ENCODE data around the gene SLC35G3.
"Not testable (repeated sequence)": the region's sequence is repeated elsewhere in the genome, so short reads cannot be mapped to it uniquely, and the experiment has no call there.

SLC35G3 gene

DNA sequence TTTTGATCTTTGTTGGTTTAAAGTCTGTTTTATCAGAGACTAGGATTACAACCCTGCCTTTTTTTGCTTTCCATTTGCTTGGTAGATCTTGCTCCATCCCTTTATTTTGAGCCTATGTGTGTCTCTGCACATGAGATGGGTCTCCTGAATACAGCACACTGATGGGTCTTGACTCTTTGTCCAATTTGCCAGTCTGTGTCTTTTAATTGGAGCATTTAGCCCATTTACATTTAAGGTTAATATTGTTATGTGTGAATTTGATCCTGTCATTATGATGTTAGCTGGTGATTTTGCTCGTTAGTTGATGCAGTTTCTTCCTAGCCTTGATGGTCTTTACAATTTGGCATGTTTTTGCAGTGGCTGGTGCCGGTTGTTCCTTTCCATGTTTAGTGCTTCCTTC, 8.4 kb upstream of the SLC35G3 start:
- not testable (repeated sequence) for DNase-seq

DNA sequence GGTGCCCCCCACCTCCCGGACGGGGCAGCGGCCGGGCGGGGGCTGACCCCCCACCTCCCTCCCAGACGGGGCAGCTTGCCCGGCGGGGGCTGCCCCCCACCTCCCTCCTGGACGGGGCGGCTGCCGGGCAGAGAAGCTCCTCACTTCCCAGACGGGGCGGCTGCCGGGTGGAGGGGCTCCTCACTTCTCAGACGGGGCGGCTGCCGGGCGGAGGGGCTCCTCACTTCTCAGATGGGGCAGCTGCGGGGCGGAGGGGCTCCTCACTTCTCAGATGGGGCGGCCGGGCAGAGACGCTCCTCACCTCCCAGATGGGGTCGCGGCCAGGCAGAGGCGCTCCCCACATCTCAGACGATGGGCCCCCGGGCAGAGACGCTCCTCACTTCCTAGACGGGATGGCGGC, 869 bp upstream of the SLC35G3 start:
- not testable (repeated sequence) for DNase-seq

DNA sequence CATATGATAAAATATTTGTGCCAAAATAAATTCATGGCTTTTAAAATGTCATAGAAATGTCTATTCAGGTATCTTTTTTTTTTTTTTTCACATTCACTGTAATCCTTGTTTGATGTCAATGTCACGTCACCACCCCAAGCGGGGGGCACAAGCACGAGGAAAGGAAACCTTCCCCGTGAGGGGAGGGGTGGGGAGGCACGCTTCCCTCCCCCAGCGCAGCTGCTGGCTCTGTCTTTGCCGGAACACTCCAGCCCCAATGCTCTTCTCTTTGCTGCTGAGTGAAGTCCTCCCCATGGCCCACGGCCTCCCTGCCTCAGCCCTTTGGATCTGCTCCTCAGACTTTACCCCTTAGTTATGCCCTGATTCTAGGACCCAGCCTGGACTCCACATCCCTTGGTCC, 1.5 kb downstream of the SLC35G3 start:
- no peak for DNase-seq

- DNase-seq = no peak
Measured at GRCh38 chr17:35191001-35191695, 3.0 kb downstream of the SLC35G3 start.

DNA sequence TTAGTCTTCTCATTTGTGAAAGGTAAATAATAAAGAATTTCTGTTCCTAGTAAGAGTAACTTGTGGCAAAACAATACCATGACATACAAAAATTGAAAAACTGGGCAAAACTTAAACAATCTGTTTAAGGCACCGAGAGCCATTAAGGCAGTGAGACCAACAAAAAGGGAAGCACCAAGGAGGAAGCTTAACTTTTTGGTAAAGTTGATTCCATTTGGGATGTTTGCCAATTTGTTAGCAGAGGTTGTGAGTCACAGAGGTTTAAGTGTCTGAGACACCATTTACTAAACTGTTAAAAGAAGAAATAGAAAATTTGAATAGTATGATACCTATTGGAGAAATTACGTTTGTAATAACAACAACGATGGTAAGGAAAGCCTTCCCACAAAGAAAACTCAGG, 4.9 kb downstream of the SLC35G3 start:
- DNase-seq = peak; percentile 82 to 85

DNA sequence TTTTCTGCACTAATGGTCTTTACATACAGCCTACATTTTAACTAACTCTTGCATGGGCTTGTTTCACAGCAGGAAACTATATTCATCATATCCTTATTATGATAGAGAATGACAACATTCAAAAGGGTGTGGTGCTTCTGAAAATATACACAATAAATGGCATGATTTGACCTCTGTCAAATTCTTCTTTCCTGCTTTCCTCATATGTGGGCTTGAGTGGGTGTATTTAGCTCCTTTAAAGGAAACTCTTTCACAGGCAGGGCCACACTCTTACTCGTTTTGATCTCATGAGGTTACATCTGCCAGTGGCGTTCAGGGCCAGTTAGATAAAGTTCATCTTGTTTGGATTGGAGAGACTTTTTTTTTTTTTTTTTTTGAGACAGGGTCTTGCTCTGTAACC, 6.1 kb downstream of the SLC35G3 start:
- DNase-seq = no peak

GRCh38 chr17:35187481-35187880, 6.7 kb downstream of the SLC35G3 start:
- DNase-seq = no peak

GRCh38 chr17:35185849-35186248, 8.3 kb downstream of the SLC35G3 start:
- no peak for DNase-seq

DNA sequence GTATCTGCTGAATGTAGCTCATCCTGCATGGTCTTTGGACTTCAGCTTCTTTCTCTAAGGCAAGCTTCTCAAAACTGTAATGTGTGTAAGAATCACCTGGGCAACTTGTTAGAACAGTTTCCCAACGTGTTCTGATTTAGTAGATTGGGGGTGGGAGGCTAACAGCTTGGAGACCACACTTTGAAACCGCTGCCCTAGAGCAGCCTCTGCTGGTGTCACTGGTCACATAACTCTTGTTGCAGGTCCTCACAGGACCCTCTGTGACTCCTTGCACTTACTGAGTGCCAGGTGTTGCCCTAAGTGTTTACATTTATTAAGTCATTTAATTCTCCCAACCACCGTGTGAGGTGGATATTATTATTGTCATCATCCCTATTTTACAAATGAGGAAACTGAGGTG, 9.9 kb downstream of the SLC35G3 start:
- DNase-seq = no peak

- DNase-seq = no peak
Measured at GRCh38 chr17:35183332-35183731, 10.9 kb downstream of the SLC35G3 start.

GRCh38 chr17:35179379-35179778, 14.8 kb downstream of the SLC35G3 start:
- not testable (repeated sequence) for DNase-seq

DNA sequence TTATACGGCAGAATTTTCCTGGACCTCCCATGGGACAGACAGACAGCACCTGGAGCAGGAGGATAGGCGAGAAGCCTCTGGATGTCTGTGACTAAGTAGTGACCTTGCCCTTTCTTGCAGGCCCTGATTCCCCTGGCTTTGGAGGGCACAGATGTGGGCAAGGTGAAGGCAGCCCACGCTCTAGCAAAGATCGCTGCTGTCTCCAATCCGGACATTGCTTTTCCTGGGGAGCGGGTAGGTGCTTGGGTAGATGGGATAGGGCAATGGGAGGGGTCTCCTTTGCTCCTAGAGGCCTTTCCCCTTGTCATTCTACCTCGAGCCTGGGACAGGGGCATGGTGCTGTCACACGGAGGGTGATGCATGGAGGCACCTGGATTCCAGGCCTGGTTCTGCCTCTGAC, 17.3 kb downstream of the SLC35G3 start:
- no peak for DNase-seq

- no peak for DNase-seq
Measured at GRCh38 chr17:35175638-35176415, 18.4 kb downstream of the SLC35G3 start.

GRCh38 chr17:35174835-35175334, 19.3 kb downstream of the SLC35G3 start:
- DNase-seq = no peak

- not testable (repeated sequence) for DNase-seq
Measured at GRCh38 chr17:35172321-35172720, 21.9 kb downstream of the SLC35G3 start.

DNA sequence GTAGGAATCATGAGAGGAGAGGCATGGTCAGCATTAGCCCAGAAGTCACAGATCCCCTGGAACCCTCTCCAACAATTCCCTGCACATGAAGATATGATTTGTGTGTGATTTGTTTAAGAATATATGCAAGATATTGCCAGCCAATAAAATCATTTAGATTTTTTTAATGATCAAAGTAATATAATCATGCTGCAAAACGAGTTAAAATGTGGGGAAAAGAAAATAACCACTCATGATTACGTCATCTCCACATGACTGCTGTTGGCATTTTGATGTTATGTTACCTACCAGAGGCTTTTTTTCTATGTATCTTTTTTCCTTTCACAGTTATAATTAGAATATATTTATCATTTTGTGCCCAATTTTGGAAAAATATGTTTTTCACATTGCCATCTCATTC, 22.4 kb downstream of the SLC35G3 start:
- DNase-seq = no peak

DNA sequence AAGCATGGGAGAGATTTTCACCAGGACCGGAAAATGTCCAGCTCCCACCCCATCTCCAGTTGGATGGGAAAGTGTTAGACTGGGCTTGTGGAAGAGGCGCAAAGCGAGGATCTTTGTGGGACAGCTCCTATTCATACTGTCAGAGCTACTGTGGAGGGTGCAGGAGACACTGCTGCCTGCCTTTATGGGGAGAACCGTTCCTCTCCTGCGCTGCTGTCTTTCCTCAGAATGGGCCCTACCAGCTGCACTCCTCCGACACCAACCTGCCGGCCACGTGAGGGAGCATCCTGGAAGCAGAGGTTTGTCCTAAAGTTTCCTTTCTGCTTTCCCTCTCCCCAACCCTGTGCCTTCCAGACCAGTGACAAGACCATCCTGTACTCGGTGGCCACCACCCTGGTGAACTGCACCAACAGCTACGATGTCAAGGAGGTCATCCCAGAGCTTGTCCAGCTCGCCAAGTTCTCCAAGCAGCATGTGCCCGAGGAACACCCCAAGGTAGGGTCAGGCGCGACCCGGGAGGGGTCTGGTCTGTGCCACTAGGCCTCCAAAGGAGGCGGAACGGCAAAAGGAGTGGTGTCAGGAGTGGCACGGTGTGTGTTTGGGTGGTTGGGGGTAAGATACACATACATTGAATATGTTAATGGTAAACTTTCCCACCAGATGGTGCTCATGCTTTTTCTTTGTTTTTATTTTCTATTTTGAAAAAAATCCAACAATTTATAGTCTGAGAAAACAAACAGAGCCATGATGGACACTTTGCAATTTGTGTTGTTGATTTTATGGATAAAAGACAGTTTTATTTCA, 23.0 kb downstream of the SLC35G3 start:
- DNase-seq = peak in 1 of 2 experiments; percentile 5

GRCh38 chr17:35169835-35170363, 24.3 kb downstream of the SLC35G3 start:
- DNase-seq = no peak

- DNase-seq = no peak
Measured at GRCh38 chr17:35167666-35168065, 26.5 kb downstream of the SLC35G3 start.

- DNase-seq = no peak
Measured at GRCh38 chr17:35167046-35167445, 27.1 kb downstream of the SLC35G3 start.

DNA sequence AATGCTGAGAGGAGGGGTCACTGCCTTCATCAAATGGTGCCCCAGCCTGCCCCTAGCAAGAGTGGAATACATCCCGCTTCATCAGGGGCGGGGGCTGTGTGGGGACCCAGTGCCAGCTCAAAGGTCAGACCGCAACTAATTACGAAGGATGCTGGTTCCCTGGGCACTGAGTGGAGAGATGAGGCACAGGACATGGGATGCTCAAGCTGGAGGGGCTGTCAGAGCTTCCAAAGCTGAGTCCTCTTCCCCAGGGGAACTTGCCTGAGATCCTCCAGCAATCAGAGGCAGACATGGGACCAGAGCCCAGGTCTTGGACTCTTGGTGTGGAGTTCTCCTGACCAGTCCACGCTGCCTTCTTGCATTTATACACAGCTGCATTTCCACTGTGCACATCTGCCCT, 27.7 kb downstream of the SLC35G3 start:
- no peak for DNase-seq

DNA sequence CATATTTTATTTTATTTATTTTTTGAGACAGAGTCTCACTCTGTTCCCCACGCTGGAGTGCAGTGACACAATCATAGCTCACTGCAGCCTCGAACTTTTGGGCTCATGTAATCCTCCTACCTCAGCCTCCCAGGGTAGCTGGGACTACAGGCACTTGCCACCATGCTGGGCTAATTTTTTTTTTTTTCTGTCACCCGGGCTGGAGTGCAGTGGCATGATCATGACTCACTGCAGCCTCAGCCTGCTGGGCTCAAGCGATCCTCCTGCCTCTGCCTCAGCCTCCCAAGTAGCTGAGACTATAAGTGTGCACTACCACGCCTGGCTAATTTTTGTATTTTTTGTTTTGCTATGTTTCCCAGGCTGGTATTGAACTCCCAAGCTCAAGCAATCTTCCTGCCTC, 29.5 kb downstream of the SLC35G3 start:
- no peak for DNase-seq

DNA sequence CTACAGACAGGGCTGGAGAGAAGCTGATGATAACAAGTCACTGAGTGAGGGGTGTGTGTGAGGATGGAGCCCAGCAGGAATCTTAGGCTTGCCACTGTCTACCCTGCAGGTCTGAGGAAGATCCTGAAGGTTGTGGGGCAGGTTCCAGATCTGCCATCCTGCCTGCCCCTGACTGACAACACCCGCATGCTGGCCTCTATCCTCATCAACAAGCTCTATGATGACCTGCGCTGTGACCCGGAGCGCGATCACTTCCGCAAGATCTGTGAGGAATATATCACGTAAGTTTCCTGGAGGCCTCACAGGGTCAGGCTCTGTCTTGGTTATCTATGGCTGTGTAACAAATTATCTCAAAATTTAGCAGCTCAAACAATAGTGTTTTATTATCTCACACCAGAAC, 30.3 kb downstream of the SLC35G3 start:
- DNase-seq = no peak

Data from Kasumi-1 (cell line).